IMR-90 (cell line): ENCODE measurements around the gene STAT5A. TPM values are rescaled to one million over a fixed set of nuclear protein-coding genes. Genes with fewer than 3 reads are reported as not detected.

Experiments used
- ATAC-seq: fragments of 200-7000 bp; cut with Tn5 transposase; 2 replicates; pipeline ENCODE4 v1.9.1; 2020; ENCODE audit warnings: low read depth, mild to moderate bottlenecking, moderate library complexity
- BruUV-seq: library from RNA; stranded (reverse); fragments of 400-500 nt; replicated peaks from 2 replicates; lab custom pipeline; 2021; lab: Mats Ljungman, UMichigan
- CTCF ChIA-PET: fragments of 300-600 bp; formaldehyde crosslinking; extraction: SDS; loops from one replicate; lab custom pipeline; 2021; ENCODE audit warnings: antibody characterized with exemption; lab: Yijun Ruan, JAX
- POLR2A ChIA-PET: fragments of 300-600 bp; sonication (Branson Sonifier 250); formaldehyde crosslinking; loops from one replicate; lab custom pipeline; 2022; ENCODE audit warnings: antibody characterized with exemption; ENCODE audit not compliant: unreplicated experiment; lab: Charles Lee
- DNase-seq: peaks from one replicate; pipeline ENCODE4 v3.0.0; 2013
- H2AFZ ChIP-seq: replicated peaks from 2 replicates; pipeline ENCODE3; 2013; ENCODE audit warnings: low read length, mild to moderate bottlenecking; ENCODE audit not compliant: poor library complexity
- H2AK5ac ChIP-seq: 2 replicates; pipeline ENCODE4 v1.6.1; 2013; ENCODE audit warnings: low read depth, low read length, inconsistent platforms
- H2AK9ac ChIP-seq: replicated peaks from 2 replicates; pipeline ENCODE3; 2013; ENCODE audit warnings: mild to moderate bottlenecking, low read depth, low read length, moderate library complexity; ENCODE audit not compliant: poor library complexity
- H2BK120ac ChIP-seq: 2 replicates; pipeline ENCODE4 v1.6.1; 2013; ENCODE audit warnings: low read depth, low read length, inconsistent platforms
- H2BK15ac ChIP-seq: 3 replicates; pipeline ENCODE4 v1.6.1; 2013; ENCODE audit warnings: low read depth, low read length, inconsistent platforms
- H2BK20ac ChIP-seq: 2 replicates; pipeline ENCODE4 v1.6.1; 2013; ENCODE audit warnings: low read depth, mild to moderate bottlenecking, inconsistent platforms, low read length, moderate library complexity
- H2BK5ac ChIP-seq: 2 replicates; pipeline ENCODE4 v1.6.1; 2013; ENCODE audit warnings: mild to moderate bottlenecking, low read depth, low read length, inconsistent platforms; ENCODE audit not compliant: poor library complexity, severe bottlenecking
- H3K14ac ChIP-seq: replicated peaks from 2 replicates; pipeline ENCODE4 v1.6.1; 2013; ENCODE audit warnings: low read depth, low read length, inconsistent platforms
- H3K18ac ChIP-seq: 2 replicates; pipeline ENCODE4 v1.6.1; 2013; ENCODE audit warnings: low read depth, low read length, control low read depth
- H3K23ac ChIP-seq: 2 replicates; pipeline ENCODE4 v1.6.1; 2013; ENCODE audit warnings: low read depth, low read length, inconsistent platforms
- H3K27ac ChIP-seq: 2 replicates; pipeline ENCODE4 v1.5.1; 2013; ENCODE audit warnings: mild to moderate bottlenecking, control low read depth, low read length; ENCODE audit not compliant: insufficient read depth
- H3K27me3 ChIP-seq: 2 replicates; pipeline ENCODE4 v1.6.1; 2013; ENCODE audit warnings: low read length; ENCODE audit not compliant: control insufficient read depth, insufficient read depth
- H3K36me3 ChIP-seq: 2 replicates; pipeline ENCODE4 v1.6.1; 2013; ENCODE audit warnings: low read length, mixed read lengths; ENCODE audit not compliant: control insufficient read depth, insufficient read depth
- H3K4ac ChIP-seq: 2 replicates; pipeline ENCODE4 v1.6.1; 2013; ENCODE audit warnings: low read depth, low read length, inconsistent platforms
- H3K4me1 ChIP-seq: 2 replicates; pipeline ENCODE4 v1.6.1; 2013; ENCODE audit warnings: low read length, mixed read lengths; ENCODE audit not compliant: control insufficient read depth, insufficient read depth
- H3K4me2 ChIP-seq: 2 replicates; pipeline ENCODE4 v1.6.1; 2013; ENCODE audit warnings: low read depth, mild to moderate bottlenecking, control low read depth, low read length, moderate library complexity
- H3K4me3 ChIP-seq: 2 replicates; pipeline ENCODE4 v1.5.1; 2013; ENCODE audit warnings: low read depth, mild to moderate bottlenecking, control low read depth, low read length, moderate library complexity; ENCODE audit not compliant: insufficient read depth
- H3K56ac ChIP-seq: 2 replicates; pipeline ENCODE4 v1.6.1; 2013; ENCODE audit warnings: low read length, inconsistent platforms; ENCODE audit not compliant: insufficient read depth; ENCODE audit errors: extremely low read depth
- H3K79me1 ChIP-seq, 2 experiments: 2 replicates each; pipeline ENCODE4 v1.6.1; 2013; ENCODE audit warnings: low read length in 2 of 2, inconsistent platforms in 1 of 2, low read depth in 1 of 2
- H3K9ac ChIP-seq: 2 replicates; pipeline ENCODE4 v1.6.1; 2013; ENCODE audit warnings: low read depth, low read length, control low read depth
- H3K9me1 ChIP-seq: 2 replicates; pipeline ENCODE4 v1.6.1; 2013; ENCODE audit warnings: low read length, inconsistent platforms; ENCODE audit not compliant: insufficient read depth
- H3K9me3 ChIP-seq: 2 replicates; pipeline ENCODE4 v1.6.1; 2013; ENCODE audit warnings: low read length; ENCODE audit not compliant: control insufficient read depth, insufficient read depth
- H4K20me1 ChIP-seq: 2 replicates; pipeline ENCODE4 v1.6.1; 2013; ENCODE audit warnings: low read length, inconsistent platforms; ENCODE audit not compliant: insufficient read depth
- H4K5ac ChIP-seq: 2 replicates; pipeline ENCODE4 v1.6.1; 2013; ENCODE audit warnings: mild to moderate bottlenecking, low read depth, low read length, control low read depth
- H4K8ac ChIP-seq, 2 experiments: 2 replicates each; pipeline ENCODE4 v1.6.1; 2013; ENCODE audit warnings: low read depth in 2 of 2, low read length in 2 of 2, control low read depth in 1 of 2, inconsistent platforms in 1 of 2
- H4K91ac ChIP-seq: 2 replicates; pipeline ENCODE4 v1.6.1; 2013; ENCODE audit warnings: low read depth, low read length, inconsistent platforms; ENCODE audit not compliant: insufficient read depth
- BHLHE40 ChIP-seq: fragments of 150-350 bp; IDR thresholded peaks from 2 replicates; pipeline ENCODE4 v1.6.1; 2016; ENCODE audit warnings: mild to moderate bottlenecking, low read depth, low read length
- CEBPB ChIP-seq: IDR thresholded peaks from 2 replicates; pipeline ENCODE4 v1.6.1; 2012; ENCODE audit warnings: low read depth, low read length, improper control_type of control experiment
- CHD1 ChIP-seq: IDR thresholded peaks from 2 replicates; pipeline ENCODE4 v1.6.1; 2012; ENCODE audit warnings: low read depth, low read length, improper control_type of control experiment
- CTCF ChIP-seq: conservative IDR thresholded peaks from 2 replicates; pipeline ENCODE4 v1.5.1; 2012; ENCODE audit warnings: mild to moderate bottlenecking, low read depth, low read length, improper control_type of control experiment
- ELK1 ChIP-seq: fragments of 150-350 bp; IDR thresholded peaks from 2 replicates; pipeline ENCODE4 v1.6.1; 2016; ENCODE audit warnings: low read depth, mild to moderate bottlenecking, low read length, moderate library complexity, borderline replicate concordance
- FOS ChIP-seq: fragments of 150-350 bp; IDR thresholded peaks from 2 replicates; pipeline ENCODE4 v1.6.1; 2016; ENCODE audit warnings: low read depth, low read length
- MAFK ChIP-seq: IDR thresholded peaks from 2 replicates; pipeline ENCODE4 v1.6.1; 2012; ENCODE audit warnings: low read depth, low read length, improper control_type of control experiment
- MAZ ChIP-seq: IDR thresholded peaks from 2 replicates; pipeline ENCODE4 v1.6.1; 2012; ENCODE audit warnings: low read depth, mild to moderate bottlenecking, low read length, improper control_type of control experiment, moderate library complexity, borderline replicate concordance
- NFE2L2 ChIP-seq: fragments of 150-350 bp; IDR thresholded peaks from 2 replicates; pipeline ENCODE4 v1.6.1; 2016; ENCODE audit warnings: low read depth, mild to moderate bottlenecking, low read length
- POLR2A ChIP-seq: IDR thresholded peaks from 2 replicates; pipeline ENCODE4 v1.6.1; 2012; ENCODE audit warnings: mild to moderate bottlenecking, low read depth, low read length
- RCOR1 ChIP-seq: IDR thresholded peaks from 2 replicates; pipeline ENCODE4 v1.6.1; 2012; ENCODE audit warnings: mild to moderate bottlenecking, low read length, improper control_type of control experiment; ENCODE audit not compliant: insufficient replicate concordance
- RFX5 ChIP-seq: IDR thresholded peaks from 2 replicates; pipeline ENCODE4 v1.8.0; 2012; ENCODE audit warnings: low read depth, mild to moderate bottlenecking, low read length, moderate library complexity
- SMC3 ChIP-seq: fragments of 150-350 bp; IDR thresholded peaks from 2 replicates; pipeline ENCODE4 v1.6.1; 2016; ENCODE audit warnings: low read depth, mild to moderate bottlenecking, antibody characterized with exemption, low read length, moderate library complexity
- USF2 ChIP-seq: fragments of 150-350 bp; IDR thresholded peaks from 2 replicates; pipeline ENCODE4 v1.6.1; 2017; ENCODE audit warnings: mild to moderate bottlenecking, antibody characterized with exemption, low read length, low read depth
- WGBS, 2 experiments: methylation state at CpG; one replicate each; pipeline versions ENCODE4 v1.1.5 to v1.1.7; 2013; ENCODE audit warnings: missing lambda C conversion rate in 2 of 2; ENCODE audit not compliant: insufficient read length in 1 of 2; ENCODE audit errors: extremely low coverage in 2 of 2; 5-methylcytosine and 5-hydroxymethylcytosine counted together
- dilution Hi-C: fragments of 300-500 bp; cut with HindIII; formaldehyde crosslinking; loops from one replicate; pipeline ENCODE4 v1.14.3; 2018; ENCODE audit warnings: low sequenced_read_pairs; ENCODE audit not compliant: unreplicated experiment
- in situ Hi-C: fragments of 300-500 bp; cut with MboI; formaldehyde crosslinking; loops from 3 replicates; pipeline ENCODE4 v1.14.3; 2019; ENCODE audit warnings: low sequenced_read_pairs, inconsistent platforms, mixed read lengths
- intact Hi-C: fragments of 100-400 bp; cut with micrococcal nuclease; formaldehyde crosslinking; loops from 2 replicates; pipeline ENCODE4 v1.10.0; 2022
- polyA plus RNA-seq, 3 experiments: library from polyadenylated mRNA; depleted of rRNA; stranded (reverse); fragments of >200 nt; gene quantifications; 2 replicates each; pipeline ENCODE4 v1.2.3, GENCODE V29; 2012; ENCODE audit warnings: low replicate concordance in 1 of 3
- total RNA-seq: library from RNA; depleted of rRNA; stranded (reverse); fragments of >200 nt; gene quantifications from 2 replicates; pipeline ENCODE4 v1.2.3, GENCODE V29; 2012

Gene STAT5A
- total and polyA plus RNA-seq, 2 of the 4 experiments (the other 2 are of a cell fraction) = 1.3 to 1.4 TPM

- H4K8ac ChIP-seq = no peak overlapping the region
Observed at GRCh38 chr17:42270596-42270995, 17.7 kb upstream of the STAT5A start.

More at GRCh38 chr17:42270596-42270995, 17.7 kb upstream of the STAT5A start:
- in situ Hi-C loops = no loop called here
- H2BK5ac ChIP-seq = peak overlapping the region; percentile 58
- WGBS, 2 experiments = 85 to 100% methylated on average over 1 to 2 of the region's 6 CpGs
- CTCF ChIA-PET = no interaction called here
- no peak overlapping the region for H2AK5ac ChIP-seq
- H3K27me3 ChIP-seq = no peaks in the 10 kb centered on the region
- no peak for TF ChIP-seq RFX5
- TF ChIP-seq MAFK = no peak
- no peak for TF ChIP-seq SMC3
- TF ChIP-seq MAZ = no peak
- no peak for TF ChIP-seq BHLHE40
- no peak for TF ChIP-seq CHD1
- TF ChIP-seq ELK1 = no peak
- TF ChIP-seq CTCF = no peak
- no peak for TF ChIP-seq CEBPB
- no peak for TF ChIP-seq NFE2L2
- TF ChIP-seq USF2 = no peak
- no peak for TF ChIP-seq POLR2A
- TF ChIP-seq RCOR1 = no peak
- no peak for TF ChIP-seq FOS
- no peak overlapping the region for H4K5ac ChIP-seq
- ATAC-seq (no peak), DNase-seq (no peak)
- H2BK120ac ChIP-seq = no peak overlapping the region
- H3K14ac ChIP-seq = no peak overlapping the region
- H3K56ac ChIP-seq = no peak overlapping the region
- intact Hi-C loops = no loop called here
- no peak overlapping the region for H4K91ac ChIP-seq
- no peak overlapping the region for H3K4ac ChIP-seq
- H3K18ac ChIP-seq = no peak overlapping the region; the same call in 1 of the 2 replicates
- H3K9me3 ChIP-seq = no peaks in the 10 kb centered on the region
- H3K4me2 ChIP-seq = no peak overlapping the region
- 0 out of 2 replicates have a peak overlapping the region, but pooled peaks have one; percentile 20 for H2BK20ac ChIP-seq
- H2BK15ac ChIP-seq = no peak overlapping the region
- H3K4me3 ChIP-seq = no peak overlapping the region
- H3K4me1 ChIP-seq = peaks cover 13% of the 10 kb centered on the region
- H3K27ac ChIP-seq = no peak overlapping the region
- no TSS peak for BruUV-seq
- H4K20me1 ChIP-seq = peaks cover 49% of the 10 kb centered on the region
- no peaks in the 10 kb centered on the region for H3K36me3 ChIP-seq
- peaks cover 18% of the 10 kb centered on the region for H3K9me1 ChIP-seq
- dilution Hi-C loops = no loop called here
- H2AK9ac ChIP-seq = no peak overlapping the region
- POLR2A ChIA-PET = no interaction called here
- no peak overlapping the region for H3K9ac ChIP-seq
- no peak overlapping the region for H2AFZ ChIP-seq
- peak overlapping the region; percentile 68 for H3K23ac ChIP-seq
- H3K79me1 ChIP-seq = peaks cover 13 to 72% of the 10 kb centered on the region in 2 experiments; a peak in 3 of 4 replicates
